Fibroblast of the aortic adventitia (primary cell): ENCODE data around the gene ZBTB40. TPM values are rescaled to one million over a fixed set of nuclear protein-coding genes. Genes with fewer than 3 reads are reported as not detected.

Source experiments
- DNase-seq: peaks from one replicate; pipeline ENCODE4 v3.0.0-alpha.2; 2010; ENCODE audit warnings: low read depth
- H3K4me3 ChIP-seq: 2 replicates; pipeline ENCODE4 v1.5.1; 2011; ENCODE audit warnings: low read depth, mild to moderate bottlenecking, control low read depth, low read length, moderate library complexity
- total RNA-seq: library from RNA; depleted of rRNA; stranded (reverse); fragments of >200 nt; gene quantifications from 2 replicates; pipeline ENCODE4 v1.2.3, GENCODE V29; 2012; ENCODE audit warnings: low replicate concordance
- TF ChIP-seq, protein P1 (sequence below): IDR thresholded peaks from 2 replicates; pipeline ENCODE4 v1.5.1; 2011; ENCODE audit warnings: mild to moderate bottlenecking, low read length, control low read depth, inconsistent platforms; ENCODE audit not compliant: insufficient read depth

ZBTB40 gene
- total RNA-seq, 1 donor = 10.0 TPM

DNA sequence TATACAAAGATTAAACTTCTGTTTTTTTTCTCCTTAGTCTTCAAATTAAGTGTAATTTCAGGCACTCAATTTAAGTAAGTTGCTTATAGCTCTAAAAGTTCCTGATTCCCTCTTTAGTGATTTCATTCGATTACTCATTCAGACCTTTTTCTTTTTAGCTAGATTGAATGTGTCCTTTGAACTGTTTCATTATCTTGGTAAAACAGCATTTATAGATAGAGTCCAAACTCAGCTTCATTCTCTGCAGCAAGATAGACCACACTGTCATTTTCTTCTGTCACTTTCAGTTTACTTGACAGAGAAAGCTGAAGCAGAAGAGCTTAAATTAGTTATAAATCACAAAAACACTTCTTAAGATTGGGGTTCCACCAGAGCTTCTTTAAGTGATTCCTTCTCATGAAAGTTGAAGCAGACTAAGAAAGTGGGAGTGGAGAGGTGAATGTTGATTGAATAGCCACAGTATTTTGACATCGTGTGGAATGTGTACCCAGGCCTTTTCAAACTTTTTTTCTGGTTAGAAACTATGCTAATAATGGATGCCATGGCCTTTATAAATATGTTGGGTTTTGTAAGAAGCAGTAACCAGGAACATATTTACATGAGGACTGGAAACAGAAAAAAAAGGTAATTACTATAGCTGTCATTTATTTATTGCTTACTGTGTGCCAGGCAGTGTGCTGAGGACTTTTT is 52.2 kb downstream of the ZBTB40 start:
- peak; percentile 27 for DNase-seq
- no peak overlapping the region for H3K4me3 ChIP-seq
- TF ChIP-seq, protein P1, sequence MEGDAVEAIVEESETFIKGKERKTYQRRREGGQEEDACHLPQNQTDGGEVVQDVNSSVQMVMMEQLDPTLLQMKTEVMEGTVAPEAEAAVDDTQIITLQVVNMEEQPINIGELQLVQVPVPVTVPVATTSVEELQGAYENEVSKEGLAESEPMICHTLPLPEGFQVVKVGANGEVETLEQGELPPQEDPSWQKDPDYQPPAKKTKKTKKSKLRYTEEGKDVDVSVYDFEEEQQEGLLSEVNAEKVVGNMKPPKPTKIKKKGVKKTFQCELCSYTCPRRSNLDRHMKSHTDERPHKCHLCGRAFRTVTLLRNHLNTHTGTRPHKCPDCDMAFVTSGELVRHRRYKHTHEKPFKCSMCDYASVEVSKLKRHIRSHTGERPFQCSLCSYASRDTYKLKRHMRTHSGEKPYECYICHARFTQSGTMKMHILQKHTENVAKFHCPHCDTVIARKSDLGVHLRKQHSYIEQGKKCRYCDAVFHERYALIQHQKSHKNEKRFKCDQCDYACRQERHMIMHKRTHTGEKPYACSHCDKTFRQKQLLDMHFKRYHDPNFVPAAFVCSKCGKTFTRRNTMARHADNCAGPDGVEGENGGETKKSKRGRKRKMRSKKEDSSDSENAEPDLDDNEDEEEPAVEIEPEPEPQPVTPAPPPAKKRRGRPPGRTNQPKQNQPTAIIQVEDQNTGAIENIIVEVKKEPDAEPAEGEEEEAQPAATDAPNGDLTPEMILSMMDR = no peak

DNA sequence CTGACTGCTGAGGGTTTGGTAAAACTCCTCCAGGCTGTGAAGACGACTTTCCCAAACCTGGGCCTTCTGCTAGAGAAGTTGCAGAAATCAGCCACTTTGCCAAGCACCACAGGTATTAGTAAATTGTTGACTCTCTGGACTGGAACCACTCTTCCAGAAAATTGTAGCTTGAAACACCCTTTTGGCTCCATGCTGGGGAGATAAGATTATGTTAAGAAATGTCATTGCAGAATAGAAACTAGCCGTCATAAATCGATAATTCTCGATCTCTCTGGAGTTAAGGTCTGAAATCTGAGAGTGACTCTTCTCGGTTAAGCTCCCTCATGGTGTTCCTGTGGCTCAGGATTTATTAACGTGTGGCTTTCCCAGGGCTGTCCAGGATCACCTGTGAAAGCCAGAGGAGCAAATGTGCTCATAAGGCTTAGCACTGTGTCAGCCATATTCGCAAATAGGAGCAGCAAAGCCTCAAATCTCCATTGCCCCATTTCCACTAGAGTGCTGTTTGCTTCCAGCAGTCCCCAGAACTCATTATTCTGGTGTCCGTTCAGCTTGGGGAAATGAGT is 54.6 kb downstream of the ZBTB40 start:
- no peak for DNase-seq
- TF ChIP-seq, protein P1 = no peak
- no peak overlapping the region for H3K4me3 ChIP-seq

DNA sequence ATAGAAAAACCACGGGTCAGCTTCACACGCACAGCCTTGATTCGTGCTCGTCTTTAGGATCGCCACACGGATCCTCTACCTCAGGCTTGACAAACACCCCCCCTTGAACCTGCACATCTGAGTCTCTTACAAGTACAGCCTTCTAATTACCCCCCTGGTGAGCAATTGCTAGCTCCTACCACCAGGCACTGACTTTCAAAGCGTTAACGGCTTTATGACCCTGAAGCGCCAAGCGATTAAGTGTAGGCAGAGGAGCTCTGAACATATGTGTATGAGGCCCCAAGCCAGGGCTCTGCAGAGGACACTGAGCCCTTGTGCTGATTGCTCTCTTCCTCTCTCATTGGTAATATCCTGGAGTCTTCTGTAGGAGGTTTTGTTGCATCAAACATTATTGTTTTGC is 55.9 kb downstream of the ZBTB40 start:
- TF ChIP-seq, protein P1 = no peak
- no peak for DNase-seq
- H3K4me3 ChIP-seq = no peak overlapping the region

- H3K4me3 ChIP-seq = no peak overlapping the region
- DNase-seq = no peak
- TF ChIP-seq, protein P1 = no peak
These were observed 56.7 kb downstream of the ZBTB40 start for GRCh38 chr1:22508329-22508728.

- no peak for DNase-seq
- TF ChIP-seq, protein P1 = no peak
- H3K4me3 ChIP-seq = no peak overlapping the region
These were observed 57.3 kb downstream of the ZBTB40 start for GRCh38 chr1:22508991-22509390.

- no peak overlapping the region for H3K4me3 ChIP-seq
- DNase-seq = peak; percentile 45
- TF ChIP-seq, protein P1 = no peak
These were observed 58.2 kb downstream of the ZBTB40 start for GRCh38 chr1:22509815-22510214.

GRCh38 chr1:22512873-22513272 is 61.2 kb downstream of the ZBTB40 start:
- TF ChIP-seq, protein P1 = no peak
- no peak overlapping the region for H3K4me3 ChIP-seq

More at GRCh38 chr1:22512873-22513272, 61.2 kb downstream of the ZBTB40 start:
- DNase-seq = no peak
